SKM-1 treated with dmso at 0.1 percent for 144 hours (cell line): Measurements from ENCODE around the gene GPR39.

ENCODE experiments used
- DNase-seq: peaks from one replicate; lab custom pipeline; 2025; ENCODE audit not compliant: unreplicated experiment; lab: John Stamatoyannopoulos, UW

The GPR39 gene

DNA sequence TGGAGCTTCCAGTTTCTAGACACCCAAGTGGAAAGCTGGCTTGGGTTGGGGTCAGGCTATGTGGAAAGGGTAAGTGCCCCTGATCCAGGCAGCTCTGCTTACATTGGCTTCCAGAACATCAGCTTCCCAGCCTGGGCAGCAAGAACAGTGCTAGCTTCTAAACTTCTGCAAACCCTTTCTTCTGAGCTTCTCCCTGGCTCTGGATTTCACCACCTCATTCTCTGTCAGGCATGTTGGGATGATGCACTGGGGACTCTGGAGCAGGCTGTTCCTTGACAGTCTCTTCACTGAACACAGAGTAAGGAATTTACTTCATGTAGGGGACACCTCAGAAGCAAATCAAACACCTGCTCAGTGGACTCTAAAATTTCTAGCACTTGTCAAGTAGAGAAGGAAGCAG, 180.6 kb downstream of the GPR39 start:
- no peak for DNase-seq

DNA sequence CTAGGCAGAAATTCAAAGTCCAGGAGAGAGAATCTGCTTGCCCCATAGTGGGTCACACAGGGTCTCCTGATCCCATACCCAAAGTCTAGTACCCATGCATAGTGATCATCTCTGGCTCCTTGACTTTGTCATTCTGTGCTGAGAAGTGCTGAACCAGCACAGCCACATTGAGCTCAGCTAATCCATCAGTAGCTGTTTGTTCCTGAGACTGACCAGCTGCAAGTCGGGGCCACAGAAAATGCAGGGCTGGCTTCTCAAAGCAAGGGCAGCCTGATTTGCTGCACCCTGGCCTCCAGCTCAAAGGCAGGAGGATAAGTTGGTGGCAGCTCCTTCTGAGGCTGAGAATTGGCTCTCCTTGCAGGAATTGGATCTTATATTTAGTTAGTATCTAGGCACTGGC, 181.2 kb downstream of the GPR39 start:
- no peak for DNase-seq

DNA sequence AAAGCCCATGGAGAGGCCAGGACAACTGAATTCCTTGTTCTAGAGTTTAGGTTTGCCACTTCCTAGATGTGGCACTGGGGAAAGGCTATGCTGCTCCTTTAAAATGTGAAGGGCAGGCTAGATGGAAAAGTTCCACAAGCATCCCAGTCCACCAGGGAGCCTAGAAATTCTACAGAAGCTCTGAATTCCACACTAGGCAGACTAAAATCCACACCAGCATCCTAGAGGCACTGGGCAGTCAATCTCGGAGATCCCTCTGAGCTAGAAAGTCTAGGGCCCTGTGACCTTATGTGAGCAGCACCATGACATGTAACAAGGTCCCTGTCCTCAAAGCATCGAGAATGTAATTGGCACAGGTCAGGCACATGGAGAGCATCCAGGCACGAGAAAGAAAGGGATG, 181.9 kb downstream of the GPR39 start:
- no peak for DNase-seq

DNA sequence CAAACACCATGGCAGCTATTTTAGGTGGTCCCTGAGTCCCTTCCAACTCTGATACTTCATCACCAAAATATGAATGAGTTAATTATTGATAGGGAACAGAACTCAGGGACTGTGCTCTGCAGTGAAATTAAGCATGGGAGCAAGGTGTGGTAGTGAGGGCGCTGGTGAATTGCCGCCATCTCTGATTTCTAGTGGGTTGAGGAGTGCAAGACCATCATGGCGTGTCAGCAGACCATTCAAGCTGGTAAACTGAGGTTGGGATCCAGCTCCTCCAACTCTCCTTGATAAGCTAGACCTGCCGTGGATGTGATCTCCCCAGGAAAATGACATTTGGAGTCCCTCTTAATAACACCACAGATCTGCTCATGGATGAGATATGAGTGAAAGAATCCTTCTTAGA, 183.0 kb downstream of the GPR39 start:
- no peak for DNase-seq

DNA sequence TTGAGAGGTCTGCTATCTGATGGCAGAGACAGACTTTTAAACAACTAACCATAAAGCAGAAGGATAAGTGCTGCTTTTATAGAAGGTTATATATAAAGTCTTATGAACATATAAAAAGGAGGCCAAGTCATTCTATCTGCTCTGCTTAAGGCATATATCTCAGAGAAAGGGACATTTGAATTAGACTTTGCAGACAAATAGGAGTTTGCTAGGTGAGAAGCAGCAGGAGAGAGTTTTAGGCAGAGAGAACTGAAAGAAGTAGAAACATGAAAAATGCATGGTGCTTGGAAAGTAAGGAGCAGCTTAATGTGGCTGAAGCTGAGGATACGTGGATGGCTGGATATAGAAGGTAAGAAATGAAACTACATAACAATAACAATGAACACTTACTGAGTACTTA, 188.0 kb downstream of the GPR39 start:
- no peak for DNase-seq

DNA sequence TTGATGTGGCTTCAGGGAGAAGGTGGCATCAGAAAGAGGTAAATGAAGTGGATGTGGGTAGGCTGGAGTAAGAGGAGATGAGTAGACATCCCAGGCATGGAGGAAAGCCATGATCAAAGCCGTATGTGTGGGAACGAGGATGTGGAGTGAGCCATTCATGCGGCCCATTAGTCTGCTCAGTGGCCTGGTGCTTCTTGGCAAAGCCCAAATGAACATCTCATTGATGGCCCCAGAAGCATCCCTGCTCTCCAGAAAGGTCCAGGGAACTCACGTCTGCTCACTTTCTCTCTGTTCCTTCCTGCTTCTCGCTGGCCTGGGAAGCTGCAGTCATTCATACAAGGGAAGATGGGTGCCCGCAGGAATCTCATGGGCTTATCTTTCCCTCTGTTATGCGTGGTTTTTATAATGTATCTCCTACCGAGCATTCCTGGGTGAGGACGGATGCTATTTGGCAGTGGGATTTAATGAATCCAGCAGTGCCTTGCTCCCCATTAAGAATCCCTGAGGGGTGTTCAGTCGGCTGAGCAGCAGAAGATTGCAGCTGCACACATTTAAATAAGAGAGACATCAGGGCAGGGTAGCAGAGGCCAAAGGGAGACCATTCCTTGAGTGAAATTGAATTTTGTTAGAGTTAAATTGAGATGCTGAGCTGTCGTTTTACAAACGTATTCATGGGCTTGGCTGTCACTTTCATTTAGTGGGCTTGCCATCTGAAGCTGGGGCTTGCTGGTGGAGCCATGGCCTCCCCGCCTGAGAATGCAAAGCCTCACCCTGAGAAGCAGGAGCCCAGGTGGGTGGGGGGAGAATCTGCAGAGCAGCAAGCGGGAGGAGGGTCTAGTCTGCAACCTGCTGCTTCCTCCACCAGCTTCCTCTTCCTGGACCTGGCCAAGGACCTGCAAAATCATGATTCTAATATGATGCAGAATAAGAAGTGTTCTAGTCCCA, 188.9 kb downstream of the GPR39 start:
- no peak for DNase-seq

DNA sequence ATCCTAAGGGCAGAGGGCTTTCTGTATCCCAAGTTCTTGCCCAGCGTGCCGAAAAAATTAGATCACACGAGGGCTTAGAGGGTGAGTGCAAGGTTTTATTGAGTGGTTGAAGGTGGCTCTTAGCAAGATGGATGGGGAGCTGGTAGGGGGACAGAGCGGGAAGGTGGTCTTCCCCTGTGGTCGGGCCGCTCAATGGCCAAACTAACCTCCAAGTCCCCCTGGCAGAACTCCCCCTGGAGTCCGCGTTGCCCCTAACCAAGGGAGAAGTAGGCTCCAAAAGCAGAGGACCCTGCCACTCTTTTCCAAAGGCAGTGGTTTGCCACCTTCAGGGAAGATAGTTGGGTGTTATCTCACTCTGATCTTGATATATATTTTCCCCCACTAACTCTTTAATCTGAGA, 190.0 kb downstream of the GPR39 start:
- DNase-seq: no peak

DNA sequence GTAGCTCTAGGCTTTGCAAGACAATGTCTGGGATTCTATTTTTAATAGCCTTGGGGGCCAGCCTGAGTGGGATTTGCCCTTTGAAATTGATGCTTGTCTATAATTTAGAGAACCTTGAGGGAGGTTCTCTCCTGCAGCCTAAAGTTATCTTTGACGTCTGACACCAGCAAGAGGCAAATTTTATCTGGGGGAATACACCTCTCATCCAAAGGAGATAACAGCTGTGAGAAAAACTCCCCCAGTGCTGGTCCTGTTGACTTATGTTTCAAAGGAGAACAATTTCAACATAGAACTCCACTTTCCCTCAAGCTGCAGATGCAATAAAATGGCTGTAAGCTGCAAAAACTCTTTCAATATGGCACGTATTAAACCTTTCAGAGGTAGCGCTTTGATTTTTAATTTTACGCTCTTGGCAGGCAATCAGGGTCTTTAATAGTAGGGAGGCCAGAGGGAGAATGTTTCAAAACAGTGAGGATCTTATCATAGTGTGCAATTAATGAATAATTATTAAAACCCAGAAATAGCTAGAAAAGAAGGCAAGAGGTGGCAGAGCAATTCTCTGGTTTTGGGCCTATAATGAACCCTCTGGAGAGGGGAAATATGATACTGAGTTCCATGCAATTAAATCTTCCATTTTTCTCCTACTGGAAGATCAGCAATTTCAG, 191.0 kb downstream of the GPR39 start:
- no peak for DNase-seq

DNA sequence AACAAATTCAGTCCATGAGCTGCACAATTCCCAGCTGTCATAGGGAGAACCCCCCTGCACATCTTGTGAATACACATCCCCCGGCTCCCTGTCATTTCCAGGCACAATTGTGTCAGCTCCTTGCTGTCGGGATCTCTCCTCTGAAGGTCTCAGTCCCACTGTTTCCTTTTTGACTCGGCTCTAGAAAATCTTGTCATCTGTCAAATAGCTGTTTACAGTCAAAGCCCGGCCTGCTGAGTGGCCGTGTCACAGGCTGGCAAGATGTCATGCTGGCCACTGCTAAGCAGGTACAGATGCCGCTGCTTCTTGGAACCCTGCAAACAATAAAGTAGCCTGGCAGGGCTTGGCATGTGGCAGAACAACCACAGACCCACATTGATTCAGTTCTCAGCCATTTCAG, 191.7 kb downstream of the GPR39 start:
- DNase-seq: no peak

DNA sequence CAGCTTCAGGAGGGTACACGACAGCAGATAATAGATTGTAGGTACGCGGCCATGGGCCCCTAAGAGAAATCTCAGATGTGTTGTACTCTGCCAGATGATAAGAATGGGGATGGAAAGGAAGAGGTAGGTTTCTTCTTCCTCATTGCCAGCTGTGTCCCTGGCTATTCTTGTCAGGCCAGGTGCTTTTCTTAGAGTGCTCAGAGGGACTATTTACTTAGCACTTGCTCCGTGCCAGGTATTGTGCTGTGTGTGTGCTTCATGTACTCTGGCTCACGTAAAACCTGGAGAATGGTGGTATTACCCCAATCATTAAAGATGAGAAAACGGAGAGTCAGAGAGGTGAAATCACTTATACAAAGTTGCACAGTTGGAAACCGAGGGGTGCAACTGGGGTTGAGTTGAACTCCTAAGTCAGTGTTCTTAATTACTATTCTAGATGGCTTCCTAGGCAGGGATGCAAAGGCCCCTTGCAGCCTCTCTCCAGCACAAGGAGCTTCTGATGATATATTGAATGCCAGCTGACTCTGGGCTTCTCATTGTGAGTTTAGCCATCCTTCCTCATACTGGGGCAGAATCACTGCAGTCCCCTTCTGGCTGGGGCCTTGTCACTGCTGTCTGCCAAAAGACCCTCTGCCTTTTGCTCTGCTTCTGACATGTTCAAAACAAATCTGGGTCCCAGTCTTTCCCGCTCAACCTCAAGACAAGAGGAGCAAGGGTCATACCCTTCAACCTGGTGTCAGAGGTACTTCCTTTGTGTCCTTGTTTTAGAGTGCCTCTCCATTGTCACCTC, 192.7 kb downstream of the GPR39 start:
- DNase-seq: no peak

DNA sequence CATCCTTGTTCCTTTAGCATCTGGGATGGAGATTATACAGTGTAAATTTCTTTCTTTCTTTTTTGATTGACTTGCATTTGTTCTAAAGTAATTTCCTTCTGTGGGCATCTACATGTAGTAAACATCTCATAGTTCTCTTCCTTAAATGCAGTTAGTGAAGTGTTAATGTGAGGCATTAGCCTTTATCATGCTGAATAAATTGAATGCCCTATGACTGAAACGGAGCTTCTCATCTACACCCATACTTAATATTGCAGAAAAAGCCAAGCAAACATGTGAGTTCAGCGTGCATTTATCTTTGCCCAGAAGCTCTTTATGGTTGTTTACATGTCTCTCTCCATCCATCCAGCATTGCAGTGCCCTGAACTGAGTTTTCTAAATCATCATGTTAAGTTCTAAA, 195.1 kb downstream of the GPR39 start:
- DNase-seq: no peak

DNA sequence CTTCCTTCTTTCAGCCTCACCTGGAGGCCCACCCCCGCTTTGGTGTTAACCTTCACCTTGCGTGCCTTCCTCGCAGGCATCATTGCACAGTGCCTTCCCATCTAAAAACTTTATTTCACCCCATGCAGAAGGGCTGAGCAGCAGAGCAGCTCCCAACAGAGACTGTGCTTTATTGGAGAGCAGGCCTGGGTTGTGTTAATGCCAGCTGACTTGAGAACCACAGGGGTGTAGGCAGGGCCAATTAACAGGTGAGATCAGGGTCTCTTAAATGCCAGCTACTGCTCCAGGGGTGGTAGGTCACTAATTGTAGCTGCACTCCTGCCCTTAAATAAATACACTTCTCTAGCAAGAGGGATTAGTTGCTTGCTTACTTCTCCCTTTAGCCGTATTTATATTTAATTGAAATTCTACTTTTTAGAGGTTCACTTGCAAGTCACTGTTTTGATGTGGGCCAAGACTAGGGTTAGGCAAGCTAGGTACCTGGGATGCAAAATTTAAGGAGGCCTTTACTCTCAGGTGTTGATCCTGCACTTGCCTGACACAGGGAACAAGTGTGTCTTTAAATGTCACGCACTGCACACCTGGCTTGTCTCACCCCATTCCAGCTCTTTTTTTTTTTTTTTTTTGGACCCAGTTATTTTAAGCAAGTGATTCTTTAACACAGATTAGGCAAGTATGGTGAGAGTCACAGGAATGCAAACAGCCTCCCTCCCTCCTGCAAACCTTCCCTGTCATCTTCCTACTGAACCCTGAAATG, 198.9 kb downstream of the GPR39 start:
- no peak for DNase-seq

DNA sequence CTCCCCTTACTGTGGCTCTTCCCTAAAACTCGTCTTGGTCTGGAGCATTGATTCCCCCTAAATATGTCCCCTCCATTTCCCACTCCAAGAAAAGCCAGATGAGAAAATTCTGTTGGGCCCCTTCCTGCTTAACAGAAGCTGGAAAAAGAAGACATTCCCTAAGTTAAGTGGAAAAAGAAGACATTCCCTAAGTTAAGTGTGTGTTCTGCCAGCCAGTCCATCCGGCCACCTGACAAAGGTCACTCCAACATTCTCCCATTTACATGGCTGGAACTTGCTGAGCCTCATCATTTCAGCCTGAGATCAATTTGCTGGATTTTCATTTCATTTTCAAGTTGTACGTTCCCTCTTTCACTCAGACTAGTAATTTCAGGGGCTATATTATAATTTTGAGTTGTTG, 201.4 kb downstream of the GPR39 start:
- DNase-seq: no peak

DNA sequence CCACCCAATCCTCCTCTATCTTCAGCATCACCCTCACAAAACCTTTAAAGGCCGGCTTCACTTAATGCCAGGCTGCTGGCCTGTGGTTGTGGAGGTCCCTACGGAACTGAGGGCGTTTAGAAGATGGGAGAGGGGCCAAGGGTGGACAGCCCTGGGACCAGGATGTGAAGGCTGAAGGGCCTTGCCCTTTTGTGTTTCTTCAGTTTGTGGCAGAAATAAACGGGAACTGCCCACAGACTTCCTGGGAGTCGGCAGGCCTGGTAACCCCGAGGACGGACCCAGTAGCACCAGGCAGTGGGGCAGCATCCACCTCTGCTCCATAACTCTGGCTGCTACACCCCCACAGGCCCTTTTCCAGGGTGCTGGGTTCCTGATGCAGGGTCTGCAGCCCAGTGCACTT, 202.1 kb downstream of the GPR39 start:
- DNase-seq: no peak

DNA sequence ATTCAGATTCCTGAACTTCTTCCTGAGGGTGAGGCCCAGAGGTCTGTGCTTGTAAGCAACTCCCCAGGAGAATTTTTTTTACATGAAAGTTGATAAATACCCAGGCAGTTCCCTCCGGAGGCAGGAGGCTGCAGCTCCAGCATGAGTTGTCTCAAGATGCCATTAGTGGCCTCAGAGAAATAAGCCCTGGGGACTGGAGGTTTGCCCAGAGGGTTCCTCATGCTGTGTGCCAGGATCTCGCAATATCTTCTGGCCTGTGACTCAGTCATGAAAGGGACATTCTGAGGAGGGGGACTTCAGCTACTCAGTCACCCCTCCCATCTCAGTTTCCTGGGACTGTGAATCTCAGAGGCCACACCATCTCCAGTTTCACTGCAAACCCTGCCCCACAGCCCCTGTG, 203.5 kb downstream of the GPR39 start:
- peak; percentile 20 for DNase-seq

DNA sequence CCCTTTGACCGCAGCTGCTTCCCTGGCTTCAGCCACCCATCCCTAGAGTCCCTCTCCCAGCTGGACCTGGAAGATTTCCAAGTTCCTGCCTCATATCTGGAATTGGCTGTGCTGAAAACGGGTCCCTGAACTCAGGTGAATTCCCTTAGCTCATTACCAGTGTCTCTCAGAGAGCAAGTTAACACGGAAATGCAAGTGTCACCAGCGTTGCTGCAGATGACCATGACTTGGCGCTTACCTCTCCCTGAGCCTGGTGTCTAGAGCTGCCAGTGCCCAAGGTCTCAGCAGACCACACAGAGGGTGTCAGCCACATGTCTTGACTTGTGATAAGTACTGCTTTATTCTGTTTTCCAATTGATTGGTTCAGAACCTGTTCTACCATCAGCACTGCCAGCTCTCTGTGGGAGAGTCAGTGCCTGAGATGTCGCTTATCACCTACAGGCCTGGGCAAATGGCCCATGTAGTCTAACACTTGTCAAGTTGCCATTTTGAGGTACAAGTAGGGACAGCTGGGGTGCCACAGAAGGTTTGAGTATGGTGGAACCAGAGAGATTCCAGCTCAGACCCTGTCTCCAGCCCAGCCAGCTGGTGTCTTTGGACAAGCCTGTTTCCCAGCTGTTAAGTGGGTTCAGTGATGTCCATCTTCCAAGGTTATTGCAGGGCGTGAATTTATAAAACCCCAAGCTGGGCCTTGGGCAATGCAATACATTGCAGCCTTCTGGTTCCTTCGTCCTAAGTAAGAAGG, 204.7 kb downstream of the GPR39 start:
- DNase-seq: no peak

DNA sequence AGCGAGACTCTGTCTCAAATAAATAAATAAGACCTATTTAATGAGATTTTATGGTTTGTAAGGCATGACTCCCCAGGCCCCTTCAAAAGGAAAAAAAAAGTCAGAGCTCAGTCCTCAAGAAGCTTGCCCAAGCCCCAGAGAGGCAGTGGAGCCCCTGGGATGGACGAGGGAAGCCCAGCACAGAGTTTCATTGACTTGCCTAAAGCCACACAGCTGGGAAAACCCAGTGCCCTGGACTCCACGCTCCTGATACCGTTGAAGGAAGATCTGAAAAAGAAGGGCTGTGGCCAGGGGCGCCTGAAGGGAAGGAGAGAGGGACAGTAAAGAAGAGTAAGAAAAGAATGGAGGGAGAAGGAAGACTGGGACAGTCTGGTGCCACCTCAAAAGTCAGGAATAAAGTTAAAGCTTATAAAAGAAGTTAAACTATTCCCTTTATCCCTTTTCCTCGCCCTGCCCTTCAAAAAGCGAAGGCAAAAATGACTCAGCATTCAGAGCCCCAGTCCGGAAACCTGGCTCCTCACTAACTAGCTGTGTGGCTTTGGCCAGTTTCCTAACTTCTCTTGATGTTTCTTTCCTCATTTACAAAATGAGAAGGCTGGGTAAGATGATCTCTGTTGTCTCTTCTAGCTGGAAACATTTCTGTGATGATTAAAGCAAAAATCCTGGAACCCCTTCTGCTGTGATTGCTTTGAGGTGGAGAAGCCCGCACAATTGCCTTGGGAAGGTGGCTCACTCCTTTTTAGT, 206.7 kb downstream of the GPR39 start:
- DNase-seq: peak; percentile 81

DNA sequence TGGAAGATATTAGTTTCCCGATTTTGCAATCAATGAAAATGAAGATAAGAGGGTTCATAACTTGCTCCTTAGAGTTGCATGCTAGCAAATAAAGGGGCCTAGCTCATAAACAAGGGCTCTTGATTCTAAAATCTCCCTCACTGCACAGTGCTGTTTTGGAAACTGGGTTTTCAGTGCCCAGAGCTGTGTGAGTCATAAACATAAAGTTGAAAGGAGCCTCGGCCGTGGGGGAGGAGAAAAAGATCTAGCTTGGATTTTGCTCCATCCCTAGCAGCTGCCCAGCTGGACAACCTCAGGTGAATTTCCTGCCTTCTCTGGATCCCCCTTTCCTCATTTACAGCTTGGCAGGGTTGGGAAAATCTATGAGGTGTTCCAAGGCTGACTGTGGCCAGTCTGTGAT, 210.9 kb downstream of the GPR39 start:
- DNase-seq: no peak

DNA sequence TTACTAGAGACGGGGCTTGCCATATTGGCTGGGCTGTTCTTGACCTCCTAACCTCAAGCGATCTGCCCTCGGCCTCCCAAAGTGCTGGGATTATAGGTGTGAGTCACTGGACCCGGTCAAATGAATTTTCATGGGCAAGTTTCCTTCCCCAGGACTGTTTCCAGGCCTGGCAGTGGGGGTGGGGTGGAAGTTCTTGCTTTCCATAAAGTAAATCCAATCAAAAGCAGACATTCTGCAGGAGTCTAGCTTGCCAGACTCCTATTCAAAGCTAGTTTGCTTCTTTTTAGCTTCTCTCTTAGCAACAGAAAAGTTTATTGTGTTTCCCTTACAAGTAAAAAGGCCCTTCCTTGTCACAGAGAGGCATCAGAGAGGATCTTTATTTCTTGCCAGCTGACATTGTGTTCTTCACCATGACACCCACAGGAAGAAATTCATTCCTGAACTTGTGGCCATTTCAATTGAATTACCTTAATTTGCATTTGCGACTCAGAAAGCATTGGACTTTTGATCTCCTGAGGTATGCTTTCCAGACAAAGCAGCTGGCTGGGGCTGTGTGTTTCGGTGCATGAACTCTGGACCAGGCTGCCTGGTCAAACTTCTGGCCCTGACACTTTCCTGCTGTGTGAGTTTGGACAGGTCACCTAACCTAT, 215.5 kb downstream of the GPR39 start:
- DNase-seq: no peak
